HepG2 (cell line): Measurements from ENCODE around the gene ERV3-1. TPM values are rescaled to one million over a fixed set of nuclear protein-coding genes. Genes with fewer than 3 reads are reported as not detected.
A peak's percentile ranks its signal among the peaks of the same experiment; 100 is the strongest.

ENCODE experiments used
- BORCS8-MEF2B ChIP-seq: sonication (generic); formaldehyde crosslinking; IDR thresholded peaks from 2 replicates; pipeline ENCODE4 v1.8.0; 2022; ENCODE audit warnings: mild to moderate bottlenecking, missing genetic modification reagents
- CHCHD3 ChIP-seq: sonication (generic); formaldehyde crosslinking; IDR thresholded peaks from 2 replicates; pipeline ENCODE4 v1.8.0; 2022; ENCODE audit warnings: mild to moderate bottlenecking, missing genetic modification reagents, moderate library complexity
- CREM ChIP-seq, 2 experiments: sonication (generic) in 1 of 2; formaldehyde crosslinking in 1 of 2; IDR thresholded peaks; 2 replicates each; pipeline versions ENCODE4 v1.4.0 to v1.6.1; 2016 to 2020; ENCODE audit warnings: antibody characterized with exemption in 1 of 2, mild to moderate bottlenecking in 1 of 2, missing genetic modification reagents in 1 of 2
- HDAC2 ChIP-seq: sonication (generic); formaldehyde crosslinking; IDR thresholded peaks from 2 replicates; pipeline ENCODE4 v1.4.0; 2020; ENCODE audit warnings: missing genetic modification reagents
- RBFOX2 ChIP-seq: fragments of 200-400 bp; formaldehyde crosslinking; IDR thresholded peaks from 2 replicates; pipeline ENCODE4 v1.6.1; 2017; ENCODE audit warnings: low read depth, mild to moderate bottlenecking, low read length
- TOE1 ChIP-seq: sonication (generic); formaldehyde crosslinking; IDR thresholded peaks from 2 replicates; pipeline ENCODE4 v1.4.0; 2020; ENCODE audit warnings: mild to moderate bottlenecking, missing genetic modification reagents
- ZFP82 ChIP-seq: sonication (generic); formaldehyde crosslinking; IDR thresholded peaks from 2 replicates; pipeline ENCODE4 v1.5.1; 2020; ENCODE audit warnings: mild to moderate bottlenecking, missing genetic modification reagents, borderline replicate concordance
- ZFY ChIP-seq: sonication (generic); formaldehyde crosslinking; IDR thresholded peaks from 2 replicates; pipeline ENCODE4 v1.4.0; 2020; ENCODE audit warnings: missing genetic modification reagents
- ZNF850 ChIP-seq: sonication (generic); formaldehyde crosslinking; conservative IDR thresholded peaks from 2 replicates; pipeline ENCODE4 v1.9.0; 2021; ENCODE audit warnings: mild to moderate bottlenecking, missing genetic modification reagents
- polyA plus RNA-seq, 8 experiments: library from polyadenylated mRNA; depleted of rRNA in 3 of 8; stranded (reverse) in 7 of 8; unstranded in 1 of 8; fragments of >200 nt; fragmentation: Illumina TruSeq in 4 of 8; extraction: Trizol in 4 of 8; gene quantifications; 2 replicates each; pipeline versions ENCODE4 v1.2.1 to v1.2.3, GENCODE V29; 2011 to 2016; ENCODE audit warnings: low read depth in 4 of 8, missing spikeins in 1 of 8, mixed read lengths in 1 of 8; ENCODE audit not compliant: insufficient read depth in 1 of 8
- total RNA-seq, 5 experiments: library from RNA; depleted of rRNA; stranded (reverse); fragments of >200 nt; fragmentation: Illumina TruSeq; extraction: Trizol; gene quantifications; 2 replicates each; pipeline ENCODE4 v1.2.3, GENCODE V29; 2016; ENCODE audit warnings: low read depth in 1 of 5
- TF ChIP-seq, protein P1 (sequence below): sonication (generic); formaldehyde crosslinking; IDR thresholded peaks from 2 replicates; pipeline ENCODE4 v1.4.0; 2020; ENCODE audit warnings: missing genetic modification reagents
- TF ChIP-seq, protein P2 (sequence below): sonication (generic); formaldehyde crosslinking; IDR thresholded peaks from 2 replicates; pipeline ENCODE4 v1.4.0; 2020; ENCODE audit warnings: mild to moderate bottlenecking, missing genetic modification reagents
- TF ChIP-seq, protein P3 (sequence below): sonication (generic); formaldehyde crosslinking; IDR thresholded peaks from 2 replicates; pipeline ENCODE4 v1.5.1; 2020; ENCODE audit warnings: mild to moderate bottlenecking, missing genetic modification reagents, moderate library complexity
- TF ChIP-seq, protein P4 (sequence below): sonication (generic); formaldehyde crosslinking; IDR thresholded peaks from 2 replicates; pipeline ENCODE4 v1.4.0; 2020; ENCODE audit warnings: missing genetic modification reagents

ERV3-1 gene
- total and polyA plus RNA-seq, 2 of the 13 experiments (the other 11 are each of a cell fraction or from before 2014, with no cell fraction given), result 20.4 to 86.3 TPM

DNA sequence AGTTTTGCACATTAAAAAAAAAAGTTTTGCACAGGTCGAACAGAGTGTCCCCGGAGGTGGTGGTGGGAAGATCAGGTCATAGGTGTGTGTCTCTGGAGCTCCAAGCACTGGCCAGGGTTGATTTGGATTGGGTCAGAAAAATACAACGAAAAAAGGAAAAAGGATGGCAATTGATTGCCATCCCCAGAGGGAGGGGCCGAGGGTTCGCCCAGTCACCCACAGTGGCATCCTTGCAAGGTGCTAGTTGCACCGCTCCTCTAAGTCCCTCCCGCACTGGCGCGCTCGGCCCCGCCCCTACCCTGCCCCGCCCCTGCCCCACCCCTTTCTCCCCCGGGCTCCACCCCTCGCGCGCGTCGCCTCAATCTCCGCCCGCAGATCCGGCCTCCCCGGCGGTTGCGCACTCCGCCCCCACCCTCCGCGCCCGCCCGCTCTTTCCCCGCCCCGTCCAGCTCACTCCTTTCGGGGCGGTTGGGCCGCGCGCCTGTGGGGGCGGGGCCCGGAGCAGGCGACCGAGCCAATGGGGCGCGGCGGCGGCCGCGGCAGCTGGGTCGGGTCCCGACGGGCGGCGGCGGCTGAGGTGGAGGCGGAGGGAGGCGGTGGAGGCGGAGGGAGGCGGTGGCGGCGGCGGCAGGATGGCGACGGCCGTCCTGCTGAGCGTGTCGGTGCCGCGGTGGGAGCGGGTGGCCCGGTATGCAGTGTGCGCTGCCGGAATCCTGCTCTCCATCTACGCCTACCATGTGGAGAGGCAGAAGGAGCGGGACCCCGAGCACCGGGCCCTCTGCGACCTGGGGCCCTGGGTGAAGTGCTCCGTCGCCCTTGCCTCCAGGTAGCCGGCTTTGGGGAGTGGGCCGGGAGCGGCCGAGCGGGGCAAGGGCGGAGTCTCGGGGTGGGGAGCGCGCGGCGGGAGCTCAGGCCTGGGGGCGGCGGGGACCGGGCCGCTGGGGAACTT lies 31.5 kb upstream of the ERV3-1 start (continued):
- TF ChIP-seq, protein P1, sequence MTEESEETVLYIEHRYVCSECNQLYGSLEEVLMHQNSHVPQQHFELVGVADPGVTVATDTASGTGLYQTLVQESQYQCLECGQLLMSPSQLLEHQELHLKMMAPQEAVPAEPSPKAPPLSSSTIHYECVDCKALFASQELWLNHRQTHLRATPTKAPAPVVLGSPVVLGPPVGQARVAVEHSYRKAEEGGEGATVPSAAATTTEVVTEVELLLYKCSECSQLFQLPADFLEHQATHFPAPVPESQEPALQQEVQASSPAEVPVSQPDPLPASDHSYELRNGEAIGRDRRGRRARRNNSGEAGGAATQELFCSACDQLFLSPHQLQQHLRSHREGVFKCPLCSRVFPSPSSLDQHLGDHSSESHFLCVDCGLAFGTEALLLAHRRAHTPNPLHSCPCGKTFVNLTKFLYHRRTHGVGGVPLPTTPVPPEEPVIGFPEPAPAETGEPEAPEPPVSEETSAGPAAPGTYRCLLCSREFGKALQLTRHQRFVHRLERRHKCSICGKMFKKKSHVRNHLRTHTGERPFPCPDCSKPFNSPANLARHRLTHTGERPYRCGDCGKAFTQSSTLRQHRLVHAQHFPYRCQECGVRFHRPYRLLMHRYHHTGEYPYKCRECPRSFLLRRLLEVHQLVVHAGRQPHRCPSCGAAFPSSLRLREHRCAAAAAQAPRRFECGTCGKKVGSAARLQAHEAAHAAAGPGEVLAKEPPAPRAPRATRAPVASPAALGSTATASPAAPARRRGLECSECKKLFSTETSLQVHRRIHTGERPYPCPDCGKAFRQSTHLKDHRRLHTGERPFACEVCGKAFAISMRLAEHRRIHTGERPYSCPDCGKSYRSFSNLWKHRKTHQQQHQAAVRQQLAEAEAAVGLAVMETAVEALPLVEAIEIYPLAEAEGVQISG (CRISPR knock-in tag), result 0 out of 2 replicates have a peak, but pooled peaks have one; percentile 17
- no peak for TF ChIP-seq BORCS8-MEF2B (CRISPR knock-in tag)
- TF ChIP-seq, protein P2, sequence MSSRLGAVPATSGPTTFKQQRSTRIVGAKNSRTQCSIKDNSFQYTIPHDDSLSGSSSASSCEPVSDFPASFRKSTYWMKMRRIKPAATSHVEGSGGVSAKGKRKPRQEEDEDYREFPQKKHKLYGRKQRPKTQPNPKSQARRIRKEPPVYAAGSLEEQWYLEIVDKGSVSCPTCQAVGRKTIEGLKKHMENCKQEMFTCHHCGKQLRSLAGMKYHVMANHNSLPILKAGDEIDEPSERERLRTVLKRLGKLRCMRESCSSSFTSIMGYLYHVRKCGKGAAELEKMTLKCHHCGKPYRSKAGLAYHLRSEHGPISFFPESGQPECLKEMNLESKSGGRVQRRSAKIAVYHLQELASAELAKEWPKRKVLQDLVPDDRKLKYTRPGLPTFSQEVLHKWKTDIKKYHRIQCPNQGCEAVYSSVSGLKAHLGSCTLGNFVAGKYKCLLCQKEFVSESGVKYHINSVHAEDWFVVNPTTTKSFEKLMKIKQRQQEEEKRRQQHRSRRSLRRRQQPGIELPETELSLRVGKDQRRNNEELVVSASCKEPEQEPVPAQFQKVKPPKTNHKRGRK (CRISPR knock-in tag), result no peak
- no peak for TF ChIP-seq TOE1
- no peak for TF ChIP-seq CREM (IDR thresholded peaks at IDR 0.05)
- TF ChIP-seq CREM (CRISPR knock-in tag; IDR thresholded peaks at IDR 0.05), result no peak
- no peak for TF ChIP-seq ZNF850 (CRISPR knock-in tag)
- TF ChIP-seq ZFY (CRISPR knock-in tag), result peak; percentile 71
- TF ChIP-seq, protein P3, sequence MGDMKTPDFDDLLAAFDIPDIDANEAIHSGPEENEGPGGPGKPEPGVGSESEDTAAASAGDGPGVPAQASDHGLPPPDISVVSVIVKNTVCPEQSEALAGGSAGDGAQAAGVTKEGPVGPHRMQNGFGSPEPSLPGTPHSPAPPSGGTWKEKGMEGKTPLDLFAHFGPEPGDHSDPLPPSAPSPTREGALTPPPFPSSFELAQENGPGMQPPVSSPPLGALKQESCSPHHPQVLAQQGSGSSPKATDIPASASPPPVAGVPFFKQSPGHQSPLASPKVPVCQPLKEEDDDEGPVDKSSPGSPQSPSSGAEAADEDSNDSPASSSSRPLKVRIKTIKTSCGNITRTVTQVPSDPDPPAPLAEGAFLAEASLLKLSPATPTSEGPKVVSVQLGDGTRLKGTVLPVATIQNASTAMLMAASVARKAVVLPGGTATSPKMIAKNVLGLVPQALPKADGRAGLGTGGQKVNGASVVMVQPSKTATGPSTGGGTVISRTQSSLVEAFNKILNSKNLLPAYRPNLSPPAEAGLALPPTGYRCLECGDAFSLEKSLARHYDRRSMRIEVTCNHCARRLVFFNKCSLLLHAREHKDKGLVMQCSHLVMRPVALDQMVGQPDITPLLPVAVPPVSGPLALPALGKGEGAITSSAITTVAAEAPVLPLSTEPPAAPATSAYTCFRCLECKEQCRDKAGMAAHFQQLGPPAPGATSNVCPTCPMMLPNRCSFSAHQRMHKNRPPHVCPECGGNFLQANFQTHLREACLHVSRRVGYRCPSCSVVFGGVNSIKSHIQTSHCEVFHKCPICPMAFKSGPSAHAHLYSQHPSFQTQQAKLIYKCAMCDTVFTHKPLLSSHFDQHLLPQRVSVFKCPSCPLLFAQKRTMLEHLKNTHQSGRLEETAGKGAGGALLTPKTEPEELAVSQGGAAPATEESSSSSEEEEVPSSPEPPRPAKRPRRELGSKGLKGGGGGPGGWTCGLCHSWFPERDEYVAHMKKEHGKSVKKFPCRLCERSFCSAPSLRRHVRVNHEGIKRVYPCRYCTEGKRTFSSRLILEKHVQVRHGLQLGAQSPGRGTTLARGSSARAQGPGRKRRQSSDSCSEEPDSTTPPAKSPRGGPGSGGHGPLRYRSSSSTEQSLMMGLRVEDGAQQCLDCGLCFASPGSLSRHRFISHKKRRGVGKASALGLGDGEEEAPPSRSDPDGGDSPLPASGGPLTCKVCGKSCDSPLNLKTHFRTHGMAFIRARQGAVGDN (CRISPR knock-in tag), result peak; percentile 55
- TF ChIP-seq, protein P4, sequence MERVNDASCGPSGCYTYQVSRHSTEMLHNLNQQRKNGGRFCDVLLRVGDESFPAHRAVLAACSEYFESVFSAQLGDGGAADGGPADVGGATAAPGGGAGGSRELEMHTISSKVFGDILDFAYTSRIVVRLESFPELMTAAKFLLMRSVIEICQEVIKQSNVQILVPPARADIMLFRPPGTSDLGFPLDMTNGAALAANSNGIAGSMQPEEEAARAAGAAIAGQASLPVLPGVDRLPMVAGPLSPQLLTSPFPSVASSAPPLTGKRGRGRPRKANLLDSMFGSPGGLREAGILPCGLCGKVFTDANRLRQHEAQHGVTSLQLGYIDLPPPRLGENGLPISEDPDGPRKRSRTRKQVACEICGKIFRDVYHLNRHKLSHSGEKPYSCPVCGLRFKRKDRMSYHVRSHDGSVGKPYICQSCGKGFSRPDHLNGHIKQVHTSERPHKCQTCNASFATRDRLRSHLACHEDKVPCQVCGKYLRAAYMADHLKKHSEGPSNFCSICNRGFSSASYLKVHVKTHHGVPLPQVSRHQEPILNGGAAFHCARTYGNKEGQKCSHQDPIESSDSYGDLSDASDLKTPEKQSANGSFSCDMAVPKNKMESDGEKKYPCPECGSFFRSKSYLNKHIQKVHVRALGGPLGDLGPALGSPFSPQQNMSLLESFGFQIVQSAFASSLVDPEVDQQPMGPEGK, result no peak
- no peak for TF ChIP-seq ZFP82 (CRISPR knock-in tag)
- TF ChIP-seq RBFOX2, result peak; percentile 84
- TF ChIP-seq HDAC2, result no peak
- no peak for TF ChIP-seq CHCHD3 (CRISPR knock-in tag)
